ENCODE data around the gene SYCP1.
"Not testable (repeated sequence)": the region's sequence is repeated elsewhere in the genome, so short reads cannot be mapped to it uniquely, and the experiment has no call there.

SYCP1 gene

DNA sequence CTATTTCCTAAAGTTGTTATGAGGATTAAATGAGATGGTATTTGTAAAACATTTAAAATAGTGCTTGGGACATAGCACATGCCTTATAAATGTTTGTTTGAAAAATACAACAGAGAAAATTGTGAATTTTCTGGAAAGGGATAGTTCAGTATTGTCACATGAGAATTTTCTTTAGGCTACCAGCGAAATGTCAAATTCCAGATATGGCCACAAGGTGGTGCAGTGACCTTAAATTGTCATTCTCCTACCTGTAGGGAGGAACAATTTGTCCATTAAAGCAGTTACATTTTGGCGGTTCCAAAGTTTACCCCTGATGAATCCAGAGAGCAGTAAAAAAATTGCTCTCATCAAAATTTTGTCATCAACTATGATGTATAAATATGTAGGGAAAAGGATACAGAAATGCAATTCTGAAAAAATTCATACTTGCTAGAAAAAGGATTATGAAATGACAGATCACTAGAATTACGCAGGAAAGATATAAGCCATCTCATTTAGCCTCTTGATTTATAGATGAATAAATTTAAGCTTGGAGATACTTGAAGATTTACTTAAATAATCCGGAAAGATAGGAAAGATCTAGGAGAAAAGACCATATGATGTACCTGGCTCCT lies 124.7 kb downstream of the SYCP1 start:
- DNase-seq (ENCODE audit: low read depth): peak; percentile 27

DNA sequence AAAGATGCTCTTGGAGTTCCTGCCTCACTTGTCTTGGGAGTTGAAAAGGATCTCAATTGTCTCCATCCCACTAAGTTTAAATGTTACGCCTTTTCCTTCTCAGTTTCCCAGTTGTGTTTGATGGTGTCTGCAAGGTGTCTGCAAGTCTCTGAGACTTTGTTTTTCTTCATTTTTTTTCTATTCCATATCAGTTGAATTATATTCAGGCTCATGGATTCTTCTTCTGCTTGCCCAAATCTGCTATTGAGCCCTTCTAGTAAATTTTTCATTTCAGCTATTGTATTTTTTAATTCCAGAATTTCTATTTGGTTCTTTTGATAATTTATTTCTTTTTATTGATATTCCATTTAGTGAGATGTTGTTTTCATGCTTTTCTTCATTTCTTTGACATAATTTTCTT lies 127.6 kb downstream of the SYCP1 start:
- no peak for DNase-seq (ENCODE audit: low read depth)

DNA sequence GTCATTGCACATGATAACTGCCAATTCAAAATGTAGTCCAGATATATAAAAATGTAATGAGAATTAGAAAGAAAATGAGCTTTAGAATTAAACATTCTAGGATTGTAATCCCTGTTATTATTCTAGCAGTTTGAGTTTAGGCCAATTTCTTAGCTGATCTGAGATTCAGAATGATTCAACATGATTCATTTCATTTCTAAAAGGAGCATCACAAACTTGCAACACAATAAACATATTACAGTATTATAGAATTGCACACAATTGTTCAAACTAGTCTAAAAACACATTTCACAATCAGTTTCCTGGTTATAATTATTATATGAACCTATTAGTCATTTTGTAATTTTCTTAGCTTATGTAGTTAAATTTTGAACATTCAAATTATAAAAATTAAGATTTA lies 131.6 kb downstream of the SYCP1 start:
- no peak for DNase-seq (ENCODE audit: low read depth)

DNA sequence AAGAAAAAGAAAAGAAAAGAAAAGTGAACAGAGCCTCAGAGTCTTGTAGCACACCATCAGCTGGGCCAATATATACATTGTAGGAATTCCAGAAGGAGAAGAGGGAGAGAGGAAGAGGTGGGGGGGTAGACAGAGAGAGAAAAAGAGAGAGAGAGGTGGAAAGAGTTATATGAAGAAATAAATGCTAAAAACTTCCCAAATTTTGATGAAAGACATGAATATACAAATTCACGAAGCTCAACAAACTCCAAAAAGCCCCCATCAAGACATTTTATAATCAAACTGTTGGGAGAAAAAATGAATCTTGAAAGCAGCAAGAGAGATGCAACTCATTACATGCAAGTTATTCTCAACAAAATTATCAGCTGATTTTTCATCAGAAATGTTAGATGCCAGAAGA lies 133.4 kb downstream of the SYCP1 start:
- DNase-seq (ENCODE audit: low read depth): no peak

DNA sequence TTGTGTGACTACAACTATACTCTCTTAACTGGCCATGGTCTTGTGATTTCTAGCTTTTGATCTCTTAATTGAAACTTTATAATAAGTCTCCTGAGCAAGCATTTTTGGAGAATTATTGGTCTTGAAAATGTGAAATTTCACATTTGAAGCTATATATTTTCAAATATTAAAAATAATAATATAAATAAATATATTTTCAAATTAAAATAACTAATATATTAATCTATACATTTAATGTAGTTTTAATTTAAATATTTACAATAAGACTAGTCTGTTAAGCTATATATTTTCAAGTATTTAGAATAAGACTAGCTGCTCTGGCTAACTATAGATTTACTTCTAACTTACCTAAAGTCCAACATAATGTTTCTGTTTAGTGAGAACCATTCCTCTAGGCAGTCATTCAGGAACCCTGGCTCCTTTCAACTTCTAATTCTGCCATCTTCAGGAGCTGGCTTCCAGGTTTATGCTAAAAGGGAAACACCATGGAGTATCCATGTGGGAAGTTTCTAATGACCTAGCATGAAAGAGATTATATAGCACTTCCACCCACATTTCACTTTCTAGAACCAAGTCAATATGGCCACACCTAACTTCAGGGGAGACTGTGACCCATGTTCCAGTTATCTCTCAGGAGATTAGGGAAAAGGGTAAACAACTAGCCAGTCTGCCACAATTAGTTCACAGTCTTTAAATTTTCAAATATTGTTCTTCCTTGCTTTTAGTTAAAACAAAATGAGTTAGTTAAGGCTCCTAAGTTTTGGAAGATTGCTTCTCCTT lies 143.0 kb downstream of the SYCP1 start:
- no peak for DNase-seq (ENCODE audit: low read depth)

DNA sequence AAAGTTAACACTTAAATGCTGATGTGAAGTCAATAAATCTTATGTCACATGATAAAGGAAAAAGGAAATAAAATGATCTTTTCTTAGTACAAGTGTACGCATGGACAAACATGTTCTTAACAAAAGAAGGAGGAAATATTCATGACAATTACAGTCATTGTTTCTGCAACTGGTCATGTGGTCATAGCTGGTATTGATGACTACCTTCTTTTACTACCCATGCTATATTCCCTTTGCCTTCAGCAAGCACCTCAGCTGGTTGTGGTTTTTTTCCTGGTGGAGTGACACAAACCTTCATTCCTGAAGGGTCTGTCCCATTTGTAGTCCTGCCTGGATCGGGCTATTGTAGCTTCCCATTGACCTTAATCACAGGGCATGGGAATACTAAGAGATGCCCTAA lies 151.5 kb downstream of the SYCP1 start:
- DNase-seq (ENCODE audit: low read depth): no peak

DNA sequence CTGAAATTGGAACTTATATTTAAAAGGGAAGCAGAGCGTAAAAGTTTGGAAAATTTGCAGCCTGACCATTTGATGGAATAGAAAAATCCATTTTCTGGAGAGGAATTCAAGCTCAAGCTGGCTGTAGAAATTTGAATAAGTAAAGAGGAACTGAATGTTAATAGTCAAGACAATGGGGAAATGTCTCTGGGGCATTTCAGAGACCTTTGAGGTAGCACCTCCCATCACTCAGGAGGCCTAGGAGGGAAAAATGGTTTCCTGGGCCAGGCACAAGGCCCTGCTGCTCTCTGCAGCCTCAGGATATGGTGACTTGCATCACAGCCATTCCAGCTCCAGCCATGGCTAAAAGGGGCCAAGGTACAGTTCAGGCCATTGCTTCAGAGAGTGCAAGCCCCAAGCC lies 157.3 kb downstream of the SYCP1 start:
- DNase-seq (ENCODE audit: low read depth): no peak

DNA sequence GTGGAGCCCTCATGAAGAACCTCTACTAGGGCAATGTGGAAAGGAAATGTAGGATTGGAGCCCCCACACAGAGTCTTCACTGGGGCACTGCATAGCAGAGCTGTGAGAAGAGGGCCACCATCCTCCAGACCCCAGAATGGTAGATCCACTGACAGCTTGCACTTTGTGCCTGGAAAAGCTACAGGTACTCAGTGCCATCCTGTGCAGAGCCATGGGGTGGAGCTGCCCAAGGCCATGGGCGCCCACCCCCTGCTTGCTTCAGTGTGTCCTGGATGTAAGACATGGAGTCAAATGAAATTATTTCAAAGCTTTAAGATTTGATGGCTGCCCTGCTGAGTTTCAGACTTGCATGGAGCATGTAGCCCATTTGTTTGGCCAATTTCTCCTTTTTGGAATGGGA lies 157.8 kb downstream of the SYCP1 start:
- no peak for DNase-seq (ENCODE audit: low read depth)

DNA sequence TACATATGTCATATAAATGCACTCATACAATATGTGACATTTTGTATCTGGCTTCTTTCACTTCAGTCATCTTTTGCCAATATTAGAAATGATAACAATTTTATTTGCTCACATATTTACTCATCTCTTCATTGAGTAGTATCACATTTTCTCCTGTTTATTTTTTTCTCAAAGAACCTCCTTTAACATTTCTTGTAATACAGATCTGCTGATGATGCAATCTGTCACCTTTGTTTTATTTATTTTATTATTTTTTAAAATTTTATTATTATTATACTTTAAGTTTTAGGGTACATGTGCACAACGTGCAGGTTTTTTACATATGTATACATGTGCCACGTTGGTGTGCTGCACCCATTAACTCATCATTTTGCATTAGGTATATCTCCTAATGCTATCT lies 159.1 kb downstream of the SYCP1 start:
- no peak for DNase-seq (ENCODE audit: low read depth)

DNA sequence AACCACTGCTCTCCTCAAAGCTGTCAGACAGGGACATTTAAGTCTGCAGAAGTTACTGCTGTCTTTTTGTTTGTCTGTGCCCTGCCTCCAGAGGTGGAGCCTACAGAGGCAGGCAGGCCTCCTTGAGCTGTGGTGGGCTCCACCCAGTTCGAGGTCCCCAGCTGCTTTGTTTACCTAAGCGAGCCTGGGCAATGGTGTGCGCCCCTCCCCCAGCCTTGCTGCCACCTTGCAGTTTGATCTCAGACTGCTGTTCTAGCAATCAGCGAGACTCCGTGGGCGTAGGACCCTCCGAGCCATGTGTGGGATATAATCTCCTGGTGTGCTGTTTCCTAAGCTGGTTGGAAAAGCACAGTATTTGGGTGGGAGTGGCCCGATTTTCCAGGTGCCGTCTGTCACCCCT lies 164.9 kb downstream of the SYCP1 start:
- DNase-seq (ENCODE audit: low read depth): not testable (repeated sequence)

DNA sequence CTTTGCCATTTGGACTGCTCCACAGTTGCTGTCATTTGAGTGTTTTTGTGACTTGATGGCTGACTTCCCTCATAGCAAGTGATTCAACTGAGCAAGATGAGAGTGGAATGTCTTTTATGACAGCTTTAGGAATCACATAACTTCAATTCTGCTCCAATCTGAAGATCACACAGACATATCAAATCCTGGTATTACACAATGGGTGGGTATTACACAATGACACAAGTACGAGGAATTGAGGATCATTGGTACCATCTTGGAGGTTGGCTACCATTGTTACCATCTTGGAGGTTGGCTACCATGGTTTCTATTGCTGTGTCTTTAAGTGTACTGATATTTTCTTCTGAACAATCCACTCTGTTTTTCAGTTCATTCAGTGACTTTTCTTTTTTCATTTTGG lies 166.5 kb downstream of the SYCP1 start:
- DNase-seq (ENCODE audit: low read depth): no peak

DNA sequence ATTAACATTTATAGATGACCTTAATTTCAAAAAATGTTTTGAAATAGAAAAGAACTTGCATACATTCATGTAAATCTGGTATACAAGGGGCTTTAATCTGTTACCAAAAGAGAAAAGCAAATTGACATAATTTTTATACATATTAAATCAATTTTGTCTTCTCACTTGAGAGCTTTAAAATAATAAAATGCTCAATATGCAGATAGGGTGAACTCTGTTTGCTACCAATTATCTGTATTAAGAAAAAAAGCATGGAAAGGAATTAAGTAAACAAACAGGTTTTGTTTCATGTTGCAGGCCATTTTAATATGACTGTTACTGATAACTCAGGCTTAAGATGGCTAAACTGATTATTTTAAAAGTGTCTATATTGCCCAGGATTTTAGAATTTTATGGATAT lies 168.9 kb downstream of the SYCP1 start:
- no peak for DNase-seq (ENCODE audit: low read depth)

DNA sequence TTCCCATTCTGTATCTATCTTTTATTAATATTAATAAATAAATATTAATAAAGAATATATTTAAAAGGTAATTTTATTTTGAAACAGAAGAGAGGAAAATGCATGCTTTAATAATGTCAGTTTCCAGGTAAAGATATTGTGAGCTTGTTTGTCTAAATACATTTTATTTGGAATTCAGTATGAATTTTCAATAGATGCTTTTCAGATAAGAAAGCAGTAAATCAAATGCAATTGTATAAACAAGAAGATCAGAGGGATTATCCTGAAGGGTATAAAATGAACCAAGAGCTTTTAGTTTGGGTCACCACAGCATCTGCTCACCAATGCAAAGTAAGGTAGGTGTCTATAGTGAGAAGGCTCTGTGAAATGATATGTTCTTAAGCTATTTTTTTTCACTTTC lies 174.9 kb downstream of the SYCP1 start, which contains the start of gene TSHB:
TSHB (plus strand) TSS at position 301 of the 400 bp plus-strand sequence. CDS start 3,537 bp downstream, outside the sequence.
- no peak for DNase-seq (ENCODE audit: low read depth)

DNA sequence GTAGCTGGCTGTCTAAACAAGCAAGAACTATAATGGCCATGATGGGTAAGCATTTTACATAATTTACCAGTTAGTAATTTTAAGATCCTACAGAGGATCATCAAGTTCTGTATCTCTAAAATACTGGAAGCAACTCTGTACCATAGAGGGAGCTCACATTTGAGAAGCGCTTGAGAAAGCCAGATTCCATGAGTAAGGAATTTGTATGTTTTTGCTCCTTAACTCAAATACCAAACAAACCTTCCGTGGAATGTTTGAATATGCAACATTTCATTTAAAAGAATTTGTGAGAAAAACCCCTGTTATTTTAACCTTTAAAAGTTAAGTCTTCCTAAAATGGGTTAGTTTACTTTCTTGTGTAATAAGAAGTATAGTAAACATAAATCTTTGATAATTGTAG lies 176.9 kb downstream of the SYCP1 start:
- no peak for DNase-seq (ENCODE audit: low read depth)

DNA sequence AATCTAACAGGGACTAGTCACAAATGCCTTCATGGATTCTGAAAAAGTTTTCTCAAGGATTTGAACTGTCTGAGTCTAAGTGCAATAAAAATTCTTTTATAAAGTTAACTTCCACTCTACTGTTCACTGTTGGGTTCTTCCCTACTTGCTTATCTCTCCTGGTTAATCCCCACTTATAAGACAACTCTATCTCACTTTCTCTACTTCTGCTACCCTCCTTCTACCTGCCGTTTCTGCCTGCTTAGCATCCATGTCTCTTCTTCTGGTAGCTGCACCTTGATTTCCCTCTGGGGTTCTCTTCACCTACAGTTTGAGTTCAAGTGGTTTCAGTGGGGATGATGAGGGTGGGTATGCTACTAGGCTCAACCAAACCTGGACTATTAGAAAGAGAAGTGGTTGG lies 181.0 kb downstream of the SYCP1 start:
- no peak for DNase-seq (ENCODE audit: low read depth)

DNA sequence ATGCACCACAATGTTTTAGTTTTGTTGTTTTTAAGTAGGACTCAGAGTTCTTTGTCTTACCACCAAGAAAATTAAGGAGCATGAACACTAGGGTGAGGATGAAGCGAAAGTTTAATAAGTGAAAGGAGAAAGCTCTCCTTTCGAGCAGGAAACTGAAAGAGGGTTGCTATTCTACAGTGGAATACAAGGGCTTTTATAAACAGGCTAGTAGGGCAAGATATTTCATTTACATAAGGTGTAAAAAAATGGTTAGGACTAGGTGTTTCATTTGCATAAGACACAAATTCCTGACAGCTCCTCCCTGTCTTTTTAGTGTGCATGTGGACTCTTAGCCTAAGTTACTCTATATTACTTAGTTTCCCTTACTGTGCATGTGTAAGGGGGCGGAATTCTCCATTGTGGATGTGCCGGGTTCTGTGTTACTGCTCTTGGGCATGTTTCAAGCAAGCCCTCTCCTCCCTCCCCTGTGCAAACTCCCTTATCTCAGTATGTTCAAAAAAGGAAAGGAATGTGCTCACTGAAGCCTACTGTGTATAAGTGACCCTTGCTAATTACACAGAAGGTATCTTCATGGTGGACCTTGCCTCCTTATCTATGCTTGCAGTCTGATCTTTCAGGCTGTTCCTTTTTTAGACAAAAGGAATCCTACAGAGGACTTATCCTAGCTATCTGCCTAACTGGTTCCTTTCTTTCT lies 182.3 kb downstream of the SYCP1 start:
- no peak for DNase-seq (ENCODE audit: low read depth)

DNA sequence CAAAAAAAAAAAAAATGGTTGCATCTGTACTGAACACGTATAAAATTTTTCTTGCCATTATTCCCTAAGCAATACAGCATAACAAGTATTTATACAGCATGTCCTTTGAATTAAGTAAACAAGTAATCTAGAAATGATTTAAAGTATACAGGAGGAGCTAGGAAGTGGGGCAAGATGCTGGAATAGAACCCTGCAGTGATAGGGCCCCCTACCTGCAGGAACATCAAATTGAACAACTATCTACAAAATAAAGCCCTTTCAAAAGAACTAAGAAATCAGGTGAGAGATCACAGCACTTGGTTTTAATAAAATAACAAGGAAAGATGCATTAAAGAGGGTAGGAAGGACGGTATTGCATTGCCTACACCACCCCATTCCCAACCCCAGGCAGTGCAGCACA lies 185.8 kb downstream of the SYCP1 start:
- no peak for DNase-seq (ENCODE audit: low read depth)

DNA sequence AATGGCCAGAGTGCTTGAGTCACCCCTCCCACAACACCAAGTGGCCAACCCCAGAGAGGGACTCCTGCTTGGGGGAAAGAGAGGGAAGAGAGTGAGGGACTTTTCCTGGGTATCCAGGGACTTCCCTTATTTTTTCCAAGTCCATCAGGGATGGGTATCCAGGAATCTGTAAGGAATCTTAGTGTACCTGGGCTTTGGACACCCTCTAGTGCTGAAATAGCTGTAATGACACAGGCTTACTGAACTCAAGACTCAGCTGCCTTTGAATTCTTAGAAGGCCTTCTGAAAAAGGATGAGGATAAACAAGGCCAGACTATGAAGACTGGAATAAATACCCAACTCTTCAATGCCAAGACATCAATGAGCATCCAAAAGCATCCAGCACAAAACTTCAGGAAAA lies 187.0 kb downstream of the SYCP1 start:
- DNase-seq (ENCODE audit: low read depth): no peak
